Adrenal gland (tissue), 5 donors: ENCODE results near the gene C22orf31.

Source experiments
- CTCF ChIP-seq, 6 experiments: fragments of 450-650 bp in 4 of 6; fragments of 200-600 bp in 2 of 6; sonication (generic) in 1 of 6; IDR thresholded peaks; 1 replicate in 5 of 6; 2 replicates in 1 of 6; pipeline versions ENCODE4 v1.5.1 to v1.8.0; 2016 to 2021; ENCODE audit warnings: antibody characterized with exemption in 6 of 6, mild to moderate bottlenecking in 2 of 6, moderate library complexity in 1 of 6
- POLR2A ChIP-seq, 2 donors: fragments of 450-650 bp; IDR thresholded peaks; one replicate each; pipeline ENCODE4 v1.6.1; 2017; ENCODE audit warnings: antibody characterized with exemption in 2 of 2, mild to moderate bottlenecking in 2 of 2, moderate library complexity in 1 of 2
- donor health status: DM: no; HTN: no; CAD: no.

- TF ChIP-seq CTCF (IDR thresholded peaks at IDR 0.05) (no peak), POLR2A (IDR thresholded peaks at IDR 0.05) (no peak)
Observed at GRCh38 chr22:29009148-29009547, 52.5 kb downstream of the C22orf31 start.
